Stomach (tissue), 4 donors: Measurements from ENCODE around the gene ATP5PD.
"Not testable (repeated sequence)": the region's sequence is repeated elsewhere in the genome, so short reads cannot be mapped to it uniquely, and the experiment has no call there.

Experiments
- EP300 ChIP-seq: sonication (generic); formaldehyde crosslinking; IDR thresholded peaks from one replicate; pipeline ENCODE4 v1.6.1; 2017; ENCODE audit warnings: antibody characterized with exemption
- POLR2A ChIP-seq, 4 donors: fragments of 450-650 bp; IDR thresholded peaks; one replicate each; pipeline ENCODE4 v1.6.1; 2016; ENCODE audit warnings: antibody characterized with exemption in 4 of 4, control low read depth in 2 of 4, mild to moderate bottlenecking in 1 of 4, moderate library complexity in 1 of 4
- POLR2AphosphoS5 ChIP-seq, 3 donors: sonication (generic); formaldehyde crosslinking; IDR thresholded peaks; one replicate each; pipeline ENCODE4 v1.6.1; 2016; ENCODE audit warnings: antibody characterized with exemption in 3 of 3
- TF ChIP-seq, protein P1 (sequence below), 7 experiments: fragments of 450-650 bp in 4 of 7; fragments of 200-600 bp in 3 of 7; sonication (generic) in 3 of 7; IDR thresholded peaks; one replicate each; pipeline ENCODE4 v1.5.1; 2016 to 2019; ENCODE audit warnings: antibody characterized with exemption in 7 of 7, control low read depth in 2 of 7, mild to moderate bottlenecking in 1 of 7

GRCh38 chr17:75026650-75027049 is 20.1 kb downstream of the ATP5PD start:
- TF ChIP-seq, protein P1, sequence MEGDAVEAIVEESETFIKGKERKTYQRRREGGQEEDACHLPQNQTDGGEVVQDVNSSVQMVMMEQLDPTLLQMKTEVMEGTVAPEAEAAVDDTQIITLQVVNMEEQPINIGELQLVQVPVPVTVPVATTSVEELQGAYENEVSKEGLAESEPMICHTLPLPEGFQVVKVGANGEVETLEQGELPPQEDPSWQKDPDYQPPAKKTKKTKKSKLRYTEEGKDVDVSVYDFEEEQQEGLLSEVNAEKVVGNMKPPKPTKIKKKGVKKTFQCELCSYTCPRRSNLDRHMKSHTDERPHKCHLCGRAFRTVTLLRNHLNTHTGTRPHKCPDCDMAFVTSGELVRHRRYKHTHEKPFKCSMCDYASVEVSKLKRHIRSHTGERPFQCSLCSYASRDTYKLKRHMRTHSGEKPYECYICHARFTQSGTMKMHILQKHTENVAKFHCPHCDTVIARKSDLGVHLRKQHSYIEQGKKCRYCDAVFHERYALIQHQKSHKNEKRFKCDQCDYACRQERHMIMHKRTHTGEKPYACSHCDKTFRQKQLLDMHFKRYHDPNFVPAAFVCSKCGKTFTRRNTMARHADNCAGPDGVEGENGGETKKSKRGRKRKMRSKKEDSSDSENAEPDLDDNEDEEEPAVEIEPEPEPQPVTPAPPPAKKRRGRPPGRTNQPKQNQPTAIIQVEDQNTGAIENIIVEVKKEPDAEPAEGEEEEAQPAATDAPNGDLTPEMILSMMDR (IDR thresholded peaks at IDR 0.05), result not testable (repeated sequence)
- not testable (repeated sequence) for TF ChIP-seq POLR2AphosphoS5 (IDR thresholded peaks at IDR 0.05); POLR2A (IDR thresholded peaks at IDR 0.05); EP300
